Stimulated activated CD8-positive, alpha-beta memory T cell treated with anti-CD3 and anti-CD28 coated beads, Interleukin-12 subunit alpha, Interleukin-12 subunit beta, amount 100 ng/mL, for 1 hour (primary cell): Measurements from ENCODE around the gene PCLAF.

Experiments
- DNase-seq: peaks from one replicate; pipeline ENCODE4 v3.0.0-alpha.2; 2020; ENCODE audit warnings: low read depth

Gene PCLAF

GRCh38 chr15:64315216-64315615 is 66.0 kb downstream of the PCLAF start:
- DNase-seq = no peak

- DNase-seq = no peak
These were observed 66.8 kb downstream of the PCLAF start for GRCh38 chr15:64314456-64314855.
